Measurements from ENCODE around the gene MRPL42.

DNA sequence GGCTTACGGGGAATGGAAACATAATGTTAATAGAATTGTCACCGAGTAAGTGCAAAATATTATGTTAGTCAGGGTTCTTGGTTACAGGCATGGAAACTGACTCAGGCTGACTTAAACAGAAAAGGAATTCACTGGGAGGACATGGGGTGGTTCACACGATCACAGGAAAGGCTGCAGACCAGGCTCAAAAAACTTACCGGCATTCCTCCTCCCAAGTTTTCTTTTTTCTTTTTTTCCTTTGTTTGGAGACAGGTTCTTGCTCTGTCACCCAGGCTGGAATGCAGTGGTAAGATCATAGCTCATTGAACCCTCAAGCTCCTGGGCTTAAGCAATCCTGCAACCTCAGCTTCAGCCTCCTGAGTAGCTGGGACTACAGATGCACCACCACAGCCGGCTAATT, 13.7 kb upstream of the MRPL42 start:
- TF ChIP-seq, protein P1, sequence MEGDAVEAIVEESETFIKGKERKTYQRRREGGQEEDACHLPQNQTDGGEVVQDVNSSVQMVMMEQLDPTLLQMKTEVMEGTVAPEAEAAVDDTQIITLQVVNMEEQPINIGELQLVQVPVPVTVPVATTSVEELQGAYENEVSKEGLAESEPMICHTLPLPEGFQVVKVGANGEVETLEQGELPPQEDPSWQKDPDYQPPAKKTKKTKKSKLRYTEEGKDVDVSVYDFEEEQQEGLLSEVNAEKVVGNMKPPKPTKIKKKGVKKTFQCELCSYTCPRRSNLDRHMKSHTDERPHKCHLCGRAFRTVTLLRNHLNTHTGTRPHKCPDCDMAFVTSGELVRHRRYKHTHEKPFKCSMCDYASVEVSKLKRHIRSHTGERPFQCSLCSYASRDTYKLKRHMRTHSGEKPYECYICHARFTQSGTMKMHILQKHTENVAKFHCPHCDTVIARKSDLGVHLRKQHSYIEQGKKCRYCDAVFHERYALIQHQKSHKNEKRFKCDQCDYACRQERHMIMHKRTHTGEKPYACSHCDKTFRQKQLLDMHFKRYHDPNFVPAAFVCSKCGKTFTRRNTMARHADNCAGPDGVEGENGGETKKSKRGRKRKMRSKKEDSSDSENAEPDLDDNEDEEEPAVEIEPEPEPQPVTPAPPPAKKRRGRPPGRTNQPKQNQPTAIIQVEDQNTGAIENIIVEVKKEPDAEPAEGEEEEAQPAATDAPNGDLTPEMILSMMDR (conservative IDR thresholded peaks at IDR 0.05; ENCODE audit: low read depth in 2 of 2): no peak
- no peak for TF ChIP-seq POLR2AphosphoS5 (IDR thresholded peaks at IDR 0.05; ENCODE audit: low read depth)
- TF ChIP-seq EZH2phosphoT487 (IDR thresholded peaks at IDR 0.05; ENCODE audit: unreplicated experiment): no peak
- TF ChIP-seq EZH2 (IDR thresholded peaks at IDR 0.05; ENCODE audit: low read depth, unreplicated experiment): no peak
- TF ChIP-seq, protein P2, sequence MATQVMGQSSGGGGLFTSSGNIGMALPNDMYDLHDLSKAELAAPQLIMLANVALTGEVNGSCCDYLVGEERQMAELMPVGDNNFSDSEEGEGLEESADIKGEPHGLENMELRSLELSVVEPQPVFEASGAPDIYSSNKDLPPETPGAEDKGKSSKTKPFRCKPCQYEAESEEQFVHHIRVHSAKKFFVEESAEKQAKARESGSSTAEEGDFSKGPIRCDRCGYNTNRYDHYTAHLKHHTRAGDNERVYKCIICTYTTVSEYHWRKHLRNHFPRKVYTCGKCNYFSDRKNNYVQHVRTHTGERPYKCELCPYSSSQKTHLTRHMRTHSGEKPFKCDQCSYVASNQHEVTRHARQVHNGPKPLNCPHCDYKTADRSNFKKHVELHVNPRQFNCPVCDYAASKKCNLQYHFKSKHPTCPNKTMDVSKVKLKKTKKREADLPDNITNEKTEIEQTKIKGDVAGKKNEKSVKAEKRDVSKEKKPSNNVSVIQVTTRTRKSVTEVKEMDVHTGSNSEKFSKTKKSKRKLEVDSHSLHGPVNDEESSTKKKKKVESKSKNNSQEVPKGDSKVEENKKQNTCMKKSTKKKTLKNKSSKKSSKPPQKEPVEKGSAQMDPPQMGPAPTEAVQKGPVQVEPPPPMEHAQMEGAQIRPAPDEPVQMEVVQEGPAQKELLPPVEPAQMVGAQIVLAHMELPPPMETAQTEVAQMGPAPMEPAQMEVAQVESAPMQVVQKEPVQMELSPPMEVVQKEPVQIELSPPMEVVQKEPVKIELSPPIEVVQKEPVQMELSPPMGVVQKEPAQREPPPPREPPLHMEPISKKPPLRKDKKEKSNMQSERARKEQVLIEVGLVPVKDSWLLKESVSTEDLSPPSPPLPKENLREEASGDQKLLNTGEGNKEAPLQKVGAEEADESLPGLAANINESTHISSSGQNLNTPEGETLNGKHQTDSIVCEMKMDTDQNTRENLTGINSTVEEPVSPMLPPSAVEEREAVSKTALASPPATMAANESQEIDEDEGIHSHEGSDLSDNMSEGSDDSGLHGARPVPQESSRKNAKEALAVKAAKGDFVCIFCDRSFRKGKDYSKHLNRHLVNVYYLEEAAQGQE (IDR thresholded peaks at IDR 0.05; ENCODE audit: unreplicated experiment): no peak

Measured in GM23338 (cell line).